HG03558 (cell line): ENCODE measurements around the gene PRKAR2B.
"Not testable (repeated sequence)": the region's sequence is repeated elsewhere in the genome, so short reads cannot be mapped to it uniquely, and the experiment has no call there.

Experiments
- ATAC-seq: cut with Tn5 transposase; IDR thresholded peaks from one replicate; pipeline ENCODE4 v1.9.1; 2021; ENCODE audit warnings: moderate number of reproducible peaks; ENCODE audit not compliant: unreplicated experiment; ENCODE audit errors: extremely low read depth

PRKAR2B gene

DNA sequence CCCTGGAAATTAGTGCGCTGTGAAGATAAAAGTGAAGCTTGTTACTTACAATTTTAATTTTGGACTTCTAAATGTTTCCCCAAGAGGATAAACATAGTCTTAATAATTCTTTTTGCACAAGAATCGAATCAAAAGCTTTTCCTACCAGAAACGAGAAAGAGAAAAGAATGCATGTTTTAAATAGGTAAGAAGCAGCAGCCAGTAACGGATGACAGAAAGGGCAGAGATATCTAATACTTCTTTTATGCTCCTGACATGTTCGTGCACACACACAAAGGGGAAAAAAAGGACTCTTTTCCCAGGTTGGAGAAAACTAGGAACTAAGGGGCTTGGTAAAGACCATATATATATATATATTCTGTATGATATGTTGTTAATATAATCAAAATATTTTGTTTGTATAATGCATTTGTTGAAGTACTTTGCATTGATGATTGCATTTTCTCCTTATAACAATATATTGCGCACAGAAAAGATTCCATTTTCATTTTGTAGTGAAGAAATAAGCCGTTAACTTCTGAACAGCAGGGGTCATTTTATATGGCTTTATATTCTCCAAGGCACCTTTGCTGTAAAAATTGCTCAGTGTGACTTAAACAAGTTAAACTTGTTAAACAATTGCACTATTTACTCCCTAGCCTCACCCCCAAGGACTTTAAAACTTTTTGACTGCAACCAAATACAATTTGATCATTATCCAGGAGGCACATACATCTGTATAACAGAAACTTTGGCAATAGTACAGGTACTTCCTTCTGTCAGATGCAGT is 2.2 kb downstream of the PRKAR2B start:
- no peak for ATAC-seq

DNA sequence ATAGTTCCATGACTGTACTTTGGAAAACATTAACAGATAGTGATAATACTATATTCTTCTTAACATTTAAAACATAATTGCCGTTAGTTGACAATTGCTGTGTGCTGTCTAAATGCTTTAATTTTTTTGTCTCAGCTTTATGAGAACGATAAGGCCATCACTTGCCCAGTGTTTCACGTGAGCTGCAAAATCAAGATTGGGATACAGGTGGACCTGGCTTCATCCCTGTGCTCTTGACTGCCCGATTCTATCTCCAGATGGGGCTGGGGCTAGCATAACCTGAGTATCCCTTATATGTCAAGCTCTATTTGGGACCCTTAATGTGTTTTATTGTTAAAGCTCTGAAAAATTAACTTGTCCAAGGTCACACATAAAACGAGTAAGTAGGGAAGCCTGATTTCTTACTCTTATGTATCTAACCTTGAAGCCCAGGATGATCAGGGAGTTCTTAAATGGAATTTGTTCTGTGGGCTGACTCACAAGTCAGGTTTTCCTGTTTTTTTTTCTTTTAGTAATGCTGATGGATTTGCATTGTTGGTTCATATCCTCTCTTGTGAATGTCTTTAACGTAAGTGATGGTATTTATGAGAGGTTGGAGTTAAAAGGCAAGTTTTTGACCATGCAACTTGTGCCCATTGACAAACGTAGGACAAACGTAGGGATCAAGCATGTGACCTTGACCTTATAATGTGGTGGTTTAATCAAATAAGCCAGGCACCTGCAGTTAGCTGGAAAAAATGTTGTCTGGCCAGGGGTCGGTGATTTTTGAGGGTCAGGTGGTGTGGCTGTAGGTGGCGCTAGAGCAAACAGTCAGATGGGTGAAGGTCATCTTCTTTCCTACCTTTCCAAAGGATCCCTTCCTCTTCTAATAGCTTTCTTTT is 3.6 kb downstream of the PRKAR2B start:
- ATAC-seq, result no peak

DNA sequence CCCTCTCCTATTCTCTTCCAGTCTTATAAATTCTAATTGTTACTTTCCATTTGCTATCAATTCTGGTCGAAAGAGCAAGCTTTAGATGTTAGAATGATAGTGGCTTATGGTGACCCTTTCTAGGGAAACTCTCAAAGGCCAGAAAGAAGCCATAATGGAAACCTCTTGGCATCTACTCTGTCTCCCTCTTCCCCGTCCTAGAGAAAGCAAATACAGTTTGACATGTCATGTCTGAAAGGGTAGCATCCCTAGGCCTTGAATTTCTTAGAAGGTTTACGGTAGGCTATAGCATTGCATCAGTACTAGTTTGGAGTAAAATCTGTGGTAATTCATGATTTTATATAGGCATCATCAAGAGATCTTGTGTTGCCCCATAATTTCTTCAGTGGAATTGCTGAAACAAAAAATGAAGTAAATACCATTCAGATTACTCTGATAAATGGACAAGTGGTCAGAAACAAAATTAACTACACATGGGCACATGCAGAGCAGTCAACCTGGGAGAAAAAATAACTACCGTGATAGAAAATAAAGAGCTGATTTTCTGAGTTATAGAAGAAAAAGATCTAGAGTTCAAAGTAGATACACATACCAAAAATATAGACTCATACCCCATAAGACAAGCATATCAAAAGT is 4.4 kb downstream of the PRKAR2B start:
- ATAC-seq, result no peak

DNA sequence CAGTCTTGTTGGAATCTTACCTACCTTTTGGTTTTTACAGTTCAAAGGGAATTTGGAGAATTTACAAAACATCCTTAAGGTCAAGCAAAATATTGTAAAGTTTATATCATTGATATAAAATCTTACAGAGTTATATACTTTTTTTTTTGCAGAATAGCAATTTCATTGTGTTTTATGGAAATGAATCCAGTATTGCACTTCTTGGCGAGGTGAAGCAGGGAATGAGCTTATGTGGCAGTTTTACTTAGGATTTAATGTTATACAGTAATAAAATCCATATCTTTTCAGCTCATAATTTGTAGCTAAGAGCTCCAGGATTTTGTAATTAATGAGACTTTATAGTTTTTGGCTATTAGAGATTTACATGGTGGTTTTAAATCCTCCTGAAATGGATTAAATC is 5.0 kb downstream of the PRKAR2B start:
- ATAC-seq, result no peak

DNA sequence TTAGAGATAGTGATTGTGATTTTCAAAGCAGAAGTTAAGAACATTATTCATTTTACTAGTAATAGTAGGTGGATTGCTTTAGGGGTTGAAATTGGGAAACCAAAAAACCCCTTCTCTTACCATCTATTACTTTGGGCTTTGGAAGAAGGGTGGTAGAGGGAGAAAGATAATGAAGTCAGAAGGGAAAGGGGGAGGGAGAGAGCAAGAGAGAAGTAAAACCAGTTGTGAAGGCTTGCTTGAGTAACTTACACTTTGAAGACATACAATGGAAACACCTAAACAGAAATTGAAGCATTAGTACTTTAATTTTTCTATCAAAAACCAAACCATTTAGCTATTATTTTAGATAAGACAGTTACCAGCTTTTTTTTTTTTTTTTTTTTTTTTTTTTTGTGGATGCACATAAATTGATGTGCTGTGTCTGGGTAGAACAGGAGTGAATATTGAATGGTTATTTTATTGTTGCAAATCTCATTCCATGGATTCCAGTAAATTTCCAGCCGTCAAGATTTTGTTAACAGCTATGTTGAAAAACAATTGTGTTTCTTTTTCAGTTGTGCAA is 5.5 kb downstream of the PRKAR2B start:
- ATAC-seq, result no peak

GRCh38 chr7:107051376-107051775 is 6.9 kb downstream of the PRKAR2B start:
- no peak for ATAC-seq

DNA sequence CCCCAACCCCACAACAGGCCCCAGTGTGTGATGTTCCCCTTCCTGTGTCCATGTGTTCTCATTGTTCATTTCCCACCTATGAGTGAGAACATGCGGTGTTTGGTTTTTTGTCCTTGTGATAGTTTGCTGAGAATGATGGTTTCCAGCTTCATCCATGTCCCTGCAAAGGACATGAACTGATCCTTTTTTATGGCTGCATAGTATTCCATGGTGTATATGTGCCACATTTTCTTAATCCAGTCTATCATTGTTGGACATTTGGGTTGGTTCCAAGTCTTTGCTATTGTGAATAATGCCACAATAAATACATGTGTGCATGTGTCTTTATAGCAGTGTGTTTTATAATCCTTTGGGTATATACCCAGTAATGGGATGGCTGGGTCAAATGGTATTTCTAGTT is 10.5 kb downstream of the PRKAR2B start:
- ATAC-seq, result not testable (repeated sequence)

GRCh38 chr7:107056058-107056457 is 11.6 kb downstream of the PRKAR2B start:
- ATAC-seq, result not testable (repeated sequence)

GRCh38 chr7:107056728-107057473 is 12.4 kb downstream of the PRKAR2B start:
- ATAC-seq, result no peak

- ATAC-seq, result no peak
Measured at GRCh38 chr7:107057474-107057833, 12.9 kb downstream of the PRKAR2B start.

GRCh38 chr7:107059468-107059867 is 15.0 kb downstream of the PRKAR2B start:
- ATAC-seq, result no peak

GRCh38 chr7:107063245-107064120 is 19.0 kb downstream of the PRKAR2B start:
- ATAC-seq, result no peak

GRCh38 chr7:107064255-107064654 is 19.8 kb downstream of the PRKAR2B start:
- ATAC-seq, result no peak

DNA sequence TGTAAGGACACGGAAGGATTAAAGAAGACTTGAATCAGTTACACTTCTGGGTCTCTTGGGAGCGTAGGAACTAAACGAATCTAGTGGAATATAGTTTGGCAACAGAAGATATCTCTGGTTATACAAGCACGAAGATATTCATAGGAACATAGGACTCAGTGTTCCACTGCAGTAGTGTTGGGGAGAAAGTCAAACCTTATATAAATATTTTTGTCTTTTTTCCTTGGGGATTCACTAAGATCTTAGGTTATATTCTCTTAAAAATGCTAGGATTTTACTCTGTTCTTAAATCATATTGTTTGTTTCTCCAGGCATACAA is 21.4 kb downstream of the PRKAR2B start:
- ATAC-seq, result no peak

- ATAC-seq, result no peak
Measured at GRCh38 chr7:107068156-107068555, 23.7 kb downstream of the PRKAR2B start.

DNA sequence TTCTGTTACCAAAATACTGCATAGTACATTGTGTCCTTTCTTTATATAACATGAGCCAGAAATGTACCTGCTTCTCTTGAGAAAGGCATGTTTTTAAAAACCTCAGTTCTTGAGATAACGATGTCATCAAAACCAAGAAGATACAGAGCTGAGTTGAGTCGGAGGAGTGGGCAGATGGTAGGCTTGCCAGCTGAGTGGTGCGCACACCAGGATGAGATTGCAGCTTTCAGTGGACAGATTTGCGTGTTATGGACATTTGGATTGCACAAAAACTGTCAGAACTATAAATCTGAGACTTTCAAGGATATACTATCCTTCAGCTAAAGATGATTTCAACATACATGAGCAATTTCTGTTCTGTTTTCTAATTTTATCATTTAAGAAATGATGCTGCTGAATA is 25.0 kb downstream of the PRKAR2B start:
- no peak for ATAC-seq

GRCh38 chr7:107070710-107071109 is 26.2 kb downstream of the PRKAR2B start:
- no peak for ATAC-seq

GRCh38 chr7:107071129-107071528 is 26.6 kb downstream of the PRKAR2B start:
- no peak for ATAC-seq

DNA sequence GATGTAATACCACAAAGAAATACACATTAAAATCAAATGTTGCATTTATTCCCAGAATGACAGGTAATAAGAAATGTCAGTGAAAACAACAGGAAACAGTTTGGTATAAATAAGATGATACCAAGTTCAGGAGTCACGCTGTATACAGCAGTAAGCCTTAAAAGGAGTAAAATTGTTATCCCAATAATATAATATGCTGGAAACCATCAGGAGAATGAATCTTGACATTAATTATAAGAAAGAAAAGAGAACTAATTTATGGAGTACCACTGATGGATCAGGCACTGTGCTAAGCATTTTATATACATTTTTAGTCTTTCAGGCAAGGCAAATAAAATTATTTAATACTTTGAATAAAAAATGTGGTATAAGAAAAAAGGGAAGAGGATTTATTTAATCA is 27.6 kb downstream of the PRKAR2B start:
- ATAC-seq, result no peak
